ENCODE data around the gene CRYGB.

GRCh38 chr2:208182835-208183234 is 36.9 kb upstream of the CRYGB start:
- TF ChIP-seq CTCF (IDR thresholded peaks at IDR 0.05; ENCODE audit: insufficient read depth, low read length, poor library complexity, severe bottlenecking) (no peak), EZH2phosphoT487 (conservative IDR thresholded peaks at IDR 0.05; ENCODE audit: low read length) (no peak)

Data from SU-DHL-6 (cell line).